ENCODE results near the gene CARS2.
"Not testable (repeated sequence)": the region's sequence is repeated elsewhere in the genome, so short reads cannot be mapped to it uniquely, and the experiment has no call there.

The CARS2 gene

GRCh38 chr13:110702591-110703526 lies 3.1 kb downstream of the CARS2 start (continued):
- TF ChIP-seq ZEB2 (tag by site-specific recombination; IDR thresholded peaks at IDR 0.05), result 0 out of 2 replicates have a peak, but pooled peaks have one; percentile 20

- ChIA-PET POLR2A (interaction anchor here (1.2 to 2.1 kb wide), 2 partner anchors 10 to 13 kb away, joined by 5 to 12 read pairs; no protein-coding TSS in a partner anchor), CTCF (interaction anchor here (0.5 to 0.6 kb wide), 2 partner anchors 144 to 339 kb away, joined by 3 read pairs; no protein-coding TSS in a partner anchor)
- Histone ChIP-seq H3K9me3 (ENCODE audit: control insufficient read depth, insufficient read depth, low read depth, low read length) (no peaks in the 10 kb centered on the region), H3K36me3 (ENCODE audit: control insufficient read depth in 2 of 2, insufficient read depth in 1 of 2, low read length in 2 of 2) (peaks cover 9 to 59% of the 10 kb centered on the region in 2 experiments; a peak in 2 of 3 replicates), H3K4me1 (ENCODE audit: control insufficient read depth, insufficient read depth, low read length) (peaks cover 3% of the 10 kb centered on the region; the same call in 1 of the 2 replicates), H3K4me3 (ENCODE audit: low read depth, low read length) (no peak overlapping the region), H3K27ac (ENCODE audit: extremely low read depth, low read depth, low read length) (no peak overlapping the region)
- no peak for TF ChIP-seq SALL2 (tag by site-specific recombination; IDR thresholded peaks at IDR 0.05; ENCODE audit: borderline replicate concordance)
- TF ChIP-seq ZNF48 (tag by site-specific recombination; IDR thresholded peaks at IDR 0.05), result no peak
- TF ChIP-seq ZFHX2 (tag by site-specific recombination; conservative IDR thresholded peaks at IDR 0.05), result peak; percentile 61
- no peak for TF ChIP-seq ZNF560 (tag by site-specific recombination; IDR thresholded peaks at IDR 0.05; ENCODE audit: borderline replicate concordance)
- TF ChIP-seq ZNF747 (tag by site-specific recombination; IDR thresholded peaks at IDR 0.05), result no peak
- TF ChIP-seq YY1 (tag by site-specific recombination; IDR thresholded peaks at IDR 0.05), result no peak
- TF ChIP-seq PRDM6 (tag by site-specific recombination; IDR thresholded peaks at IDR 0.05), result peak; percentile 48
- no peak for TF ChIP-seq ZNF621 (tag by site-specific recombination; IDR thresholded peaks at IDR 0.05)
- TF ChIP-seq ZNF777 (tag by site-specific recombination; IDR thresholded peaks at IDR 0.05; ENCODE audit: borderline replicate concordance), result no peak
- no peak for TF ChIP-seq ZNF248 (tag by site-specific recombination; IDR thresholded peaks at IDR 0.05)
- no peak for TF ChIP-seq ZNF239 (tag by site-specific recombination; IDR thresholded peaks at IDR 0.05)
- no peak for TF ChIP-seq MEIS1 (CRISPR knock-in tag; IDR thresholded peaks at IDR 0.05; ENCODE audit: borderline replicate concordance)
- no peak for TF ChIP-seq GLI4 (tag by site-specific recombination; IDR thresholded peaks at IDR 0.05)
- TF ChIP-seq EGR2 (tag by site-specific recombination; IDR thresholded peaks at IDR 0.05; ENCODE audit: low read depth), result peak; percentile 52; the same call in 1 of the 2 replicates
- no peak for TF ChIP-seq YY2 (tag by site-specific recombination; IDR thresholded peaks at IDR 0.05)
- no peak for TF ChIP-seq BCL11B (tag by site-specific recombination; IDR thresholded peaks at IDR 0.05; ENCODE audit: low read depth)
- no peak for TF ChIP-seq ZBTB7A (tag by site-specific recombination; IDR thresholded peaks at IDR 0.05; ENCODE audit: low read depth)
- TF ChIP-seq REST (tag by site-specific recombination; IDR thresholded peaks at IDR 0.05), result peak; percentile 72
- no peak for TF ChIP-seq ZNF335 (tag by site-specific recombination; conservative IDR thresholded peaks at IDR 0.05)
- no peak for TF ChIP-seq MZF1 (tag by site-specific recombination; IDR thresholded peaks at IDR 0.05; ENCODE audit: borderline replicate concordance)
- TF ChIP-seq ZNF2 (tag by site-specific recombination; IDR thresholded peaks at IDR 0.05), result no peak
- TF ChIP-seq ZNF645 (tag by site-specific recombination; IDR thresholded peaks at IDR 0.05), result no peak
- no peak for TF ChIP-seq ZNF785 (tag by site-specific recombination; IDR thresholded peaks at IDR 0.05)
- TF ChIP-seq ZNF132 (tag by site-specific recombination; IDR thresholded peaks at IDR 0.05; ENCODE audit: borderline replicate concordance), result no peak
These were observed 3.8 kb downstream of the CARS2 start for GRCh38 chr13:110702089-110702488.

- H3K36me3 ChIP-seq (ENCODE audit: control insufficient read depth in 2 of 2, insufficient read depth in 1 of 2, low read length in 2 of 2), result peaks cover 9 to 64% of the 10 kb centered on the region in 2 experiments; a peak in 2 of 3 replicates
- POLR2A ChIA-PET, result interaction anchor here (1.2 kb wide), 1 partner anchor 14 kb away, joined by 5 read pairs; no protein-coding TSS in a partner anchor
- CTCF ChIA-PET; H3K9me3 ChIP-seq (ENCODE audit: control insufficient read depth, insufficient read depth, low read depth, low read length); H3K4me1 ChIP-seq (ENCODE audit: control insufficient read depth, insufficient read depth, low read length); H3K4me3 ChIP-seq (ENCODE audit: low read depth, low read length); H3K27ac ChIP-seq (ENCODE audit: extremely low read depth, low read depth, low read length): not testable (repeated sequence)
These were observed 4.9 kb downstream of the CARS2 start for GRCh38 chr13:110701061-110701460.

All from HEK293 (cell line).